HG03103 (cell line): ENCODE measurements around the gene PICK1.
"Not testable (repeated sequence)": the region's sequence is repeated elsewhere in the genome, so short reads cannot be mapped to it uniquely, and the experiment has no call there.

Experiments used
- ATAC-seq: cut with Tn5 transposase; IDR thresholded peaks from one replicate; pipeline ENCODE4 v1.9.1; 2021; ENCODE audit warnings: low read depth; ENCODE audit not compliant: unreplicated experiment

PICK1 gene

GRCh38 chr22:38073150-38074130 is 16.2 kb downstream of the PICK1 start:
- ATAC-seq, result no peak

- ATAC-seq, result no peak
Measured at GRCh38 chr22:38074181-38075104, 17.2 kb downstream of the PICK1 start.

GRCh38 chr22:38075105-38075825 is 18.1 kb downstream of the PICK1 start:
- ATAC-seq, result no peak

- no peak for ATAC-seq
Measured at GRCh38 chr22:38075961-38076360, 18.8 kb downstream of the PICK1 start.

- no peak for ATAC-seq
Measured at GRCh38 chr22:38077096-38077495, 19.9 kb downstream of the PICK1 start.

GRCh38 chr22:38077595-38077994 is 20.4 kb downstream of the PICK1 start:
- ATAC-seq, result no peak

- no peak for ATAC-seq
Measured at GRCh38 chr22:38078046-38078840, 21.0 kb downstream of the PICK1 start.

GRCh38 chr22:38079208-38079607 is 22.0 kb downstream of the PICK1 start:
- not testable (repeated sequence) for ATAC-seq

GRCh38 chr22:38079804-38080203 is 22.6 kb downstream of the PICK1 start:
- no peak for ATAC-seq

- ATAC-seq, result no peak
Measured at GRCh38 chr22:38080474-38080849, 23.3 kb downstream of the PICK1 start.

GRCh38 chr22:38080850-38081635 is 23.8 kb downstream of the PICK1 start:
- ATAC-seq, result no peak

GRCh38 chr22:38081636-38081940 is 24.4 kb downstream of the PICK1 start:
- no peak for ATAC-seq

GRCh38 chr22:38081941-38082828 is 25.0 kb downstream of the PICK1 start:
- ATAC-seq, result no peak

- ATAC-seq, result no peak
Measured at GRCh38 chr22:38082986-38083710, 25.9 kb downstream of the PICK1 start.

- no peak for ATAC-seq
Measured at GRCh38 chr22:38083931-38084631, 26.9 kb downstream of the PICK1 start, which contains the start of gene SLC16A8. Gene SLC16A8 (minus strand): TSS chr22:38084184. CDS start chr22:38082873, 1,311 bp downstream.

GRCh38 chr22:38085056-38085455 is 27.9 kb downstream of the PICK1 start:
- ATAC-seq, result no peak

- no peak for ATAC-seq
Measured at GRCh38 chr22:38085501-38085900, 28.3 kb downstream of the PICK1 start.
